Measurements from ENCODE around the gene PEX26.

DNA sequence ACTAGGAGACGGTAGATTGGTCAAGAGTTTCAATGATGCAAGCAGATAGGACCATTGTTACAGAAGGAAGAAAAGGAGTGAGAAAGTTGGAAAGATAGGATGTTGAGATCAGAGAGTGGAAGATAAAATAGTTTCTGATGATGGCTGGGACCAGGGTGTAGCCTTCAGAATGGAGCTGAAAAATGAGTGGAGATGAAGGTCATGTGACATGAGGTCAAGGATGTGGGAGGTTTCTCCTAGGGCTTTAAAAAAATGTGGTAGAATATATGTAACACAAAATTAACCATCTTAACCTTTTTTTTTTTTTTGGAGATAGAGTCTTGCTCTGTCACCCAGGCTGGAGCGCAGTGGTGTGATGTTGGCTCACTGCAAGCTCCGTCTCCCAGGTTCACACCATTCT, 18.3 kb upstream of the PEX26 start:
- TF ChIP-seq POLR2AphosphoS5 (IDR thresholded peaks at IDR 0.05): no peak
- TF ChIP-seq, protein P1, sequence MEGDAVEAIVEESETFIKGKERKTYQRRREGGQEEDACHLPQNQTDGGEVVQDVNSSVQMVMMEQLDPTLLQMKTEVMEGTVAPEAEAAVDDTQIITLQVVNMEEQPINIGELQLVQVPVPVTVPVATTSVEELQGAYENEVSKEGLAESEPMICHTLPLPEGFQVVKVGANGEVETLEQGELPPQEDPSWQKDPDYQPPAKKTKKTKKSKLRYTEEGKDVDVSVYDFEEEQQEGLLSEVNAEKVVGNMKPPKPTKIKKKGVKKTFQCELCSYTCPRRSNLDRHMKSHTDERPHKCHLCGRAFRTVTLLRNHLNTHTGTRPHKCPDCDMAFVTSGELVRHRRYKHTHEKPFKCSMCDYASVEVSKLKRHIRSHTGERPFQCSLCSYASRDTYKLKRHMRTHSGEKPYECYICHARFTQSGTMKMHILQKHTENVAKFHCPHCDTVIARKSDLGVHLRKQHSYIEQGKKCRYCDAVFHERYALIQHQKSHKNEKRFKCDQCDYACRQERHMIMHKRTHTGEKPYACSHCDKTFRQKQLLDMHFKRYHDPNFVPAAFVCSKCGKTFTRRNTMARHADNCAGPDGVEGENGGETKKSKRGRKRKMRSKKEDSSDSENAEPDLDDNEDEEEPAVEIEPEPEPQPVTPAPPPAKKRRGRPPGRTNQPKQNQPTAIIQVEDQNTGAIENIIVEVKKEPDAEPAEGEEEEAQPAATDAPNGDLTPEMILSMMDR (IDR thresholded peaks at IDR 0.05): no peak
